Memory B cell (primary cell): ENCODE measurements around the gene PANX1.

Experiments used
- ATAC-seq: fragments of 150-1000 bp; cut with Tn5 transposase; 2 replicates; pipeline ENCODE4 v1.10.0; 2021; ENCODE audit warnings: low read depth, mild to moderate bottlenecking, moderate library complexity
- DNase-seq, 2 donors: peaks; one replicate each; pipeline ENCODE4 v3.0.0; 2022; ENCODE audit warnings: low spot score in 2 of 2
- H3K27ac Mint-ChIP-seq: one replicate; pipeline ENCODE4 v1.8.0; 2022; ENCODE audit warnings: mild to moderate bottlenecking, moderate library complexity, mixed read lengths
- H3K27me3 Mint-ChIP-seq: one replicate; pipeline ENCODE4 v1.8.0; 2022; ENCODE audit warnings: mixed read lengths
- H3K36me3 Mint-ChIP-seq: one replicate; pipeline ENCODE4 v1.8.0; 2022; ENCODE audit warnings: mild to moderate bottlenecking, mixed read lengths
- H3K4me1 Mint-ChIP-seq: one replicate; pipeline ENCODE4 v1.8.0; 2022; ENCODE audit warnings: mixed read lengths
- H3K4me3 Mint-ChIP-seq: one replicate; pipeline ENCODE4 v1.8.0; 2022; ENCODE audit warnings: mild to moderate bottlenecking, moderate library complexity, mixed read lengths
- H3K9me3 Mint-ChIP-seq: one replicate; pipeline ENCODE4 v1.8.0; 2022; ENCODE audit warnings: mixed read lengths

The PANX1 gene

GRCh38 chr11:94128746-94129511 is at the start of gene PANX1:
Gene PANX1, plus strand, starts transcription at chr11:94128841. Its CDS starts 472 bp downstream, at chr11:94129313.
- Mint-ChIP-seq H3K4me1 (peaks cover 23% of the 10 kb centered on the region), H3K27me3 (no peaks in the 10 kb centered on the region), H3K36me3 (no peaks in the 10 kb centered on the region), H3K27ac (no peak within 1 kb of the TSS), H3K9me3 (no peaks in the 10 kb centered on the region), H3K4me3 (no peak within 1 kb of the TSS)
- ATAC-seq (peak; percentile 87), DNase-seq (peak; percentile 56)

DNA sequence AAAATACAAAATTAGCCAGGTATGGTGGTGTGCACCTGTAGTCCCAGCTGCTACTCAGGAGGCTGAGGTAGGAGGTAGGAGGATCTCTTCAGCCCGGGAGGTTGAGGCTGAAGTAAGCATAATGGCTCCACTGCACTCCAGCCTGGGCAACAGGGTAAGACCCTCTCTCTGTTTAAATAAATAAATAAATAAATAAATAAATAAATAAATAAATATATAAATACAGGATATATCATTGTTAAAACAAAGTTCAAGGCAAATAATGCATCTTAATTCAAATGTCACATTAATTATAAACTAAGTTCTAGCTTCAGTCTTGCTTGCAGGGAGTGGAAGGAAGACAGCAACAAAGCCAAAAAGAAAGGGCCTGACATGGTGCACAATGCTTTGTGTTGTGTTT is 44.5 kb upstream of the PANX1 start:
- H3K9me3 Mint-ChIP-seq: no peaks in the 10 kb centered on the region
- ATAC-seq (no peak), DNase-seq (no peak)
- no peak overlapping the region for H3K4me3 Mint-ChIP-seq
- no peaks in the 10 kb centered on the region for H3K4me1 Mint-ChIP-seq
- H3K27me3 Mint-ChIP-seq: peaks cover 6% of the 10 kb centered on the region
- H3K36me3 Mint-ChIP-seq: peaks cover 4% of the 10 kb centered on the region
- no peak overlapping the region for H3K27ac Mint-ChIP-seq

DNA sequence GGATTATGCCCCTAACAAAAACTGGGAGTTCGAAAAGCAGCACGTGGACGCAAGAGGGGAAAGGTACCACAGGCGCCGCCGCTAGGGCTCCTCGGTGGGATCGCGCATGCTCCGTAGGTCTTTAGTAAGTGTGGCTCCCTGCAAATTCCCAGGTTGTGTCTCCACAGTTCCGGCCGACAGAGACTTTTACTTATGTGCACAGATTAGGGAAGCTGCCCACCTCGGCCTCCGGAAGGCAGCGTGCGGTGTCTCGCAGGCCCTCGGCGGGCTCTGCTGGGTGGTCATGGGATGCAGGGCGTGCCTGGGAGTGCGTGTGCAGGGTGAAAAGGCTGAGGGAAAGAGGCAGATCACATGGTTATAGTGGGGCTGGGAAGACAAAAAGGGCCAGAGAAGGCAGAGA is 39.7 kb upstream of the PANX1 start:
- Mint-ChIP-seq H3K4me1 (no peaks in the 10 kb centered on the region), H3K27ac (no peak overlapping the region), H3K4me3 (no peak overlapping the region), H3K27me3 (peaks cover 1% of the 10 kb centered on the region), H3K36me3 (no peaks in the 10 kb centered on the region), H3K9me3 (peaks cover 1% of the 10 kb centered on the region)
- ATAC-seq (no peak), DNase-seq (no peak)

DNA sequence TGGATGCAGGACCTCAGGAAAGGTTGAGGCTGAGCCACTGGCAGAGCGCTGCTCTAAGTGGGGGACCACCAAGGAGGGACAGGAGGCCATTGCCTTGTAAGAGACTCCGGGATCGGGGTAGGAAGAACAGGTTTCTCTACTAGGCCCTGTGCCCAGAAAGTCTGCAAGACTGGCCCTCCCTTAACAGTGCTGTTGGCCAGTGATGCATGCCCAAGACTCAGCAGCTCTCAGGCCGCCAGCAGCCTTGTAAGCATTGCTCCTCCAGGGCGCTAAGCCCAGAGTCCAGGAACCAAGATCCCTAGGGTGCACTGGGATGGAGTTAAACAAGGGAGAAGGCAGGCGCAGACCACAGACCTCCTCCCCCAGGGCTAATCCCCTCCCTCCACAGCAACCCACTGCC is 39.3 kb upstream of the PANX1 start:
- Mint-ChIP-seq H3K9me3 (peaks cover 1% of the 10 kb centered on the region), H3K27ac (no peak overlapping the region), H3K36me3 (no peaks in the 10 kb centered on the region), H3K27me3 (peaks cover 1% of the 10 kb centered on the region), H3K4me1 (no peaks in the 10 kb centered on the region), H3K4me3 (no peak overlapping the region)
- ATAC-seq (no peak), DNase-seq (no peak)

DNA sequence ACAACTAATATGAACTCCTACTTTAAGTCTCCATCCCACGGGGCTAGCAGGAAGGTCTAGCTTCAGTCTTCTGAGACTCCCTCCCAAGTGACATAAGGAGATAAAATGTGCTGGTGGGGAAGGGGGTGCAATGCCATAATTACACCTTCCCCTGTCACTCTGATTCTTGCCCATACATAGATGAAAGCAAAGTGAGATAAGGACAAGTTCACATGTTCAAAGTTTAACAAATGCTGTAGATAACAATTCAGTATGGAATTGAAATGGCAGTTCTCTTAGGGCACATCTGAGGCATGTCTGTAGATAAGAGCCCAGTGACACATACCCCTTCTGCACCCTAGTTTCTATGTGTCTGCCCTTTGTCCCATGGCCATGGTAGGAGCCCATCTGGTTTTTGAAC is 38.2 kb upstream of the PANX1 start:
- DNase-seq: no peak
- no peaks in the 10 kb centered on the region for H3K4me1 Mint-ChIP-seq
- ATAC-seq: no peak
- no peak overlapping the region for H3K27ac Mint-ChIP-seq
- no peaks in the 10 kb centered on the region for H3K36me3 Mint-ChIP-seq
- H3K4me3 Mint-ChIP-seq: no peak overlapping the region
- peaks cover 1% of the 10 kb centered on the region for H3K27me3 Mint-ChIP-seq
- peaks cover 1% of the 10 kb centered on the region for H3K9me3 Mint-ChIP-seq

DNA sequence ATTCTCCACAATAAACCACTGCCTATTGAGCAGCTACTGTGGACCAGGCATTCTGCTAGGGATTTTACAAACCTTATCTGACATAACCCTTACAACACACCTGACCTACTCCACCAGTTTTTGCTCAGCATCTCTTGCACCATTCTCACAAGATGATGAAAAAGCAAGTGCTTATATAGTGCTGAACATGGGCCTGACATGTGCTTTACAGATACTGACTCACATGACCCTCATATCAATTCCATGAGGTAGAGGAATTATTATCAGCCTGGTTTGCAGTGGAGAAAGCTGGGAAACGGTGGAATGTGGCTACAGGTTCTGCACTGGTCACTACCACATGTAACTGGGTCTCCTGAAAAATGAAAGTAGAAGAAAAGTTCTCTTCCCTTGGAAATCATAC is 37.5 kb upstream of the PANX1 start:
- H3K27ac Mint-ChIP-seq: no peak overlapping the region

DNA sequence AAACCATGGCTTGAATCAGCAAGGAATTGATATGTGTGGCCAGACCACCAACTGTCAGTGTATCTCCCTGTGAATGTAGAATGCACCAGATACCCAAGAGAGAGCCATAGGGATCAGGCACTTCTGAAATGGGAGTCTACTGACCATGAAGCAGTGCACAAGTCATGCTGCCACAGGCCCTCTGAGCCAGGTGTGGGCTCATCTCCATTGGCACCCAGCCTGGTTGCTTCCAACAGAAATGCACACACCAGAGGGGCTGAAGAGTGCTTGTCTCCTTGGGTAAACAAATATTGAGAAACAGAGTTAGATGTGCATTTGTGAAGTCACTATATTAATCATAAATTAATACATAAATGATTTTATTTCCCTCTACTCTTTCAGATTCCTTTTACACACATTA is 28.4 kb upstream of the PANX1 start:
- Mint-ChIP-seq H3K9me3 (peaks cover 17% of the 10 kb centered on the region), H3K36me3 (peaks cover 8% of the 10 kb centered on the region), H3K4me3 (no peak overlapping the region), H3K4me1 (no peaks in the 10 kb centered on the region), H3K27me3 (no peaks in the 10 kb centered on the region), H3K27ac (no peak overlapping the region)
- DNase-seq (no peak), ATAC-seq (no peak)

More for the DNA sequence above, 37.5 kb upstream of the PANX1 start:
- DNase-seq: no peak
- H3K36me3 Mint-ChIP-seq: no peaks in the 10 kb centered on the region
- no peaks in the 10 kb centered on the region for H3K4me1 Mint-ChIP-seq
- peaks cover 1% of the 10 kb centered on the region for H3K9me3 Mint-ChIP-seq
- no peak overlapping the region for H3K4me3 Mint-ChIP-seq
- no peak for ATAC-seq
- peaks cover 1% of the 10 kb centered on the region for H3K27me3 Mint-ChIP-seq

DNA sequence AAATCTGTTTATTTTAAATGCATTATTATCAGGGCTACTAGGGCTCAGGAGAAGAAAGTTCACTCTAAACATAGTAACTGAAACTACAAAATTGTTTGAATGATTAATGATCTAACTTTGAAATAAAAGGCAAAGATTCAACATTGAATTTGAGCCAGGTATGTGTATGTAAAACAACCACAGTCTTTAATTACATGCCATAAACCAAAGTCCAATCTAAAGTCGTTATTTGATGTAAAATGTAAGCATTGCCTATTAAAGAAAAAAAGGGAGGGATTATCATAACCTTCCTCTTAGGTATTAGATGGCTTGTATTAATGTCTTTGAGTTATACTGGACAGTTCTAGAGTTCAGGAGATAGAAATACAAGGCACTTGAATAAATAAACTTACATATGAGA is 25.2 kb upstream of the PANX1 start:
- peaks cover 9% of the 10 kb centered on the region for H3K9me3 Mint-ChIP-seq

GRCh38 chr11:94104734-94105133 is 23.9 kb upstream of the PANX1 start:
- no peaks in the 10 kb centered on the region for H3K4me1 Mint-ChIP-seq
- H3K27me3 Mint-ChIP-seq: no peaks in the 10 kb centered on the region
- H3K9me3 Mint-ChIP-seq: peaks cover 7% of the 10 kb centered on the region
- H3K4me3 Mint-ChIP-seq: no peak overlapping the region
- H3K27ac Mint-ChIP-seq: no peak overlapping the region
- DNase-seq (no peak), ATAC-seq (no peak)
- H3K36me3 Mint-ChIP-seq: peaks cover 11% of the 10 kb centered on the region

More for the DNA sequence above, 25.2 kb upstream of the PANX1 start:
- no peak overlapping the region for H3K4me3 Mint-ChIP-seq
- ATAC-seq: no peak
- peaks cover 13% of the 10 kb centered on the region for H3K36me3 Mint-ChIP-seq
- H3K4me1 Mint-ChIP-seq: no peaks in the 10 kb centered on the region
- DNase-seq: no peak
- no peak overlapping the region for H3K27ac Mint-ChIP-seq
- no peaks in the 10 kb centered on the region for H3K27me3 Mint-ChIP-seq

DNA sequence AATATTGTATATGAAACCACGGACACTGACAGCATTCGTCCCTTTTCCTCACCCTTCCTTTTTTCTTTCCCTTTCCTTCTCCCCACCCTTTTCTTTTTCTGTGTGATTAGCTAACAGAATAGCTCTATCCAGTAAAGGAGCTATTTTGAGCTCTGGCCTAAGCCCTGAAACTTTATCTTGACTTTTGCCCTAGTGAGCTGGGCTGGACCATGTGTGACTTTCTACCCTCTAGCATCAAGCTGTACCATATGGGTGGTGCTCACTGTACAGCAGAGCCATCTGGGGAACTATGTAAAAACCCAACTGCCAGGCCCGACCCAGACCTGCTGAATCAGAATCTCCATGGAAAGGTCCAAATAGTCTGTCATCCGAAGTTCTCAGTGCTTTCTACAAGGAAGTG is 21.9 kb upstream of the PANX1 start:
- Mint-ChIP-seq H3K4me1 (no peaks in the 10 kb centered on the region), H3K27ac (no peak overlapping the region), H3K4me3 (no peak overlapping the region), H3K36me3 (peaks cover 13% of the 10 kb centered on the region), H3K9me3 (peaks cover 8% of the 10 kb centered on the region), H3K27me3 (no peaks in the 10 kb centered on the region)
- DNase-seq (no peak), ATAC-seq (no peak)

DNA sequence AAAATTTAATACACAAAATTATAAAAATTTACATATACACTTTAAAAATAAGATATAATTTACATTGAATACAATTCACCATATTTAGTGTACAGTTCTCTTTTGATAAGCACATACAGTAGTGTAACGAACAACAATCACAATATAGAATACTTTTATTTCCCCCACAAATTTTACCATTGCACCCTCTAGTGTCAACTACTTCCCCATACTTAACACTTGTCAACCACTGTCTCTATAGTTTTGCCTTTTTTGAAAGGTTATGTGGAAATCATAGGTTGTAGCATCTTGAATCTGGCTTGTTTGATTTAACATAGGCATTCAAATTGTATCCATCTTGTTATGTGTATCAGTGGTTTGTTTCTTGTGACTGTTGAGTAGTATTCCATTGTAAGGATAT is 21.3 kb upstream of the PANX1 start:
- Mint-ChIP-seq H3K4me3 (no peak overlapping the region), H3K4me1 (no peaks in the 10 kb centered on the region), H3K27me3 (no peaks in the 10 kb centered on the region), H3K9me3 (peaks cover 7% of the 10 kb centered on the region), H3K27ac (no peak overlapping the region), H3K36me3 (peaks cover 12% of the 10 kb centered on the region)
- ATAC-seq: no peak
- DNase-seq: no peak

GRCh38 chr11:94111241-94111640 is 17.4 kb upstream of the PANX1 start:
- peaks cover 1% of the 10 kb centered on the region for H3K27me3 Mint-ChIP-seq
- H3K4me3 Mint-ChIP-seq: no peak overlapping the region
- H3K27ac Mint-ChIP-seq: no peak overlapping the region
- peaks cover 7% of the 10 kb centered on the region for H3K9me3 Mint-ChIP-seq
- peaks cover 16% of the 10 kb centered on the region for H3K36me3 Mint-ChIP-seq
- DNase-seq: no peak
- H3K4me1 Mint-ChIP-seq: peaks cover 13% of the 10 kb centered on the region
- ATAC-seq: no peak

GRCh38 chr11:94111660-94112059 is 17.0 kb upstream of the PANX1 start:
- DNase-seq (no peak), ATAC-seq (no peak)
- peaks cover 6% of the 10 kb centered on the region for H3K9me3 Mint-ChIP-seq

GRCh38 chr11:94112206-94112953 is 16.3 kb upstream of the PANX1 start:
- Mint-ChIP-seq H3K27me3 (peaks cover 1% of the 10 kb centered on the region), H3K27ac (no peak overlapping the region), H3K9me3 (peaks cover 4% of the 10 kb centered on the region), H3K4me1 (peaks cover 13% of the 10 kb centered on the region), H3K36me3 (peaks cover 13% of the 10 kb centered on the region), H3K4me3 (no peak overlapping the region)
- ATAC-seq: no peak
- no peak for DNase-seq

More at GRCh38 chr11:94111660-94112059, 17.0 kb upstream of the PANX1 start:
- Mint-ChIP-seq H3K36me3 (peaks cover 14% of the 10 kb centered on the region), H3K4me1 (peaks cover 13% of the 10 kb centered on the region), H3K4me3 (no peak overlapping the region), H3K27ac (no peak overlapping the region), H3K27me3 (peaks cover 1% of the 10 kb centered on the region)
